Naive thymus-derived CD8-positive, alpha-beta T cell (primary cell): ENCODE data around the gene NPL. TPM values are rescaled to one million over a fixed set of nuclear protein-coding genes. Genes with fewer than 3 reads are reported as not detected.

Experiments used
- ATAC-seq, 2 donors: fragments of 150-1000 bp; cut with Tn5 transposase in 1 of 2; sonication (Bioruptor Pico), chemical (Tn5 transposase) in 1 of 2; 1 replicate in 1 of 2; 2 replicates in 1 of 2; pipeline ENCODE4 v1.10.0; 2021; ENCODE audit warnings: mild to moderate bottlenecking in 2 of 2, moderate library complexity in 2 of 2
- POLR2A ChIA-PET: fragments of 350-600 bp; sonication (Branson Sonifier 250); formaldehyde crosslinking; loops from one replicate; lab custom pipeline; 2021; ENCODE audit warnings: antibody characterized with exemption; lab: Charles Lee
- DNase-seq, 10 donors: peaks; one replicate each; pipeline versions ENCODE4 v3.0.0 to v3.0.0-alpha.2; 2020 to 2022
- H3K27ac Mint-ChIP-seq, 10 donors: one replicate each; pipeline ENCODE4 v1.8.0; 2020 to 2022; ENCODE audit warnings: mild to moderate bottlenecking in 10 of 10, mixed read lengths in 10 of 10, moderate library complexity in 4 of 10, inconsistent platforms in 1 of 10
- H3K27me3 Mint-ChIP-seq, 5 donors: one replicate each; pipeline ENCODE4 v1.8.0; 2021 to 2022; ENCODE audit warnings: mixed read lengths in 5 of 5
- H3K36me3 Mint-ChIP-seq, 3 donors: one replicate each; pipeline ENCODE4 v1.8.0; 2020 to 2022; ENCODE audit warnings: mixed read lengths in 3 of 3, mild to moderate bottlenecking in 2 of 3, inconsistent platforms in 1 of 3
- H3K4me1 Mint-ChIP-seq, 4 donors: one replicate each; pipeline ENCODE4 v1.8.0; 2021 to 2022; ENCODE audit warnings: mixed read lengths in 4 of 4
- H3K4me3 Mint-ChIP-seq, 10 donors: one replicate each; pipeline ENCODE4 v1.8.0; 2020 to 2022; ENCODE audit warnings: mild to moderate bottlenecking in 10 of 10, mixed read lengths in 10 of 10, moderate library complexity in 6 of 10, inconsistent platforms in 1 of 10
- H3K9me3 Mint-ChIP-seq, 9 donors: one replicate each; pipeline ENCODE4 v1.8.0; 2020 to 2022; ENCODE audit warnings: mixed read lengths in 9 of 9, mild to moderate bottlenecking in 3 of 9, inconsistent platforms in 1 of 9, moderate library complexity in 1 of 9
- polyA plus RNA-seq, 3 donors: library from polyadenylated mRNA; unstranded; fragments of 300-500 nt; fragmentation: Illumina TruSeq; gene quantifications; one replicate each; pipeline ENCODE4 v1.2.3, GENCODE V29; 2021
- total RNA-seq, 8 experiments: library from RNA in 2 of 8; stranded (reverse) in 2 of 8; gene quantifications; one replicate each; pipeline ENCODE4 v1.2.3 and lab custom pipeline; 2021 to 2026

Gene NPL
- total and polyA plus RNA-seq, 5 experiments from 2014 or later: 4.0 to 7.7 (median 6.2) TPM

- no peak overlapping the region for H3K4me3 Mint-ChIP-seq
- ATAC-seq (no peak), DNase-seq (no peak)
- H3K27ac Mint-ChIP-seq: no peak overlapping the region
- no peaks in the 10 kb centered on the region for H3K27me3 Mint-ChIP-seq
- POLR2A ChIA-PET: no interaction called here
- H3K36me3 Mint-ChIP-seq: peaks cover 0 to 40% (median 39%) of the 10 kb centered on the region in 3 donors
- H3K4me1 Mint-ChIP-seq: no peaks in the 10 kb centered on the region
- no peaks in the 10 kb centered on the region for H3K9me3 Mint-ChIP-seq
Measured at GRCh38 chr1:182806015-182806678, 16.6 kb downstream of the NPL start.

GRCh38 chr1:182807907-182808306 lies 18.3 kb downstream of the NPL start:
- POLR2A ChIA-PET: no interaction called here
- Mint-ChIP-seq H3K4me1 (no peaks in the 10 kb centered on the region), H3K4me3 (no peak overlapping the region), H3K9me3 (no peaks in the 10 kb centered on the region), H3K27me3 (no peaks in the 10 kb centered on the region), H3K36me3 (peaks cover 0 to 40% (median 39%) of the 10 kb centered on the region in 3 donors), H3K27ac (no peak overlapping the region)
- no peak for ATAC-seq
- DNase-seq: no peak

- ATAC-seq (no peak), DNase-seq (no peak)
- no peaks in the 10 kb centered on the region for H3K27me3 Mint-ChIP-seq
- no peaks in the 10 kb centered on the region for H3K4me1 Mint-ChIP-seq
- H3K36me3 Mint-ChIP-seq: peaks cover 0 to 36% (median 28%) of the 10 kb centered on the region in 3 donors
- POLR2A ChIA-PET: no interaction called here
- H3K4me3 Mint-ChIP-seq: no peak overlapping the region
- H3K27ac Mint-ChIP-seq: no peak overlapping the region
- H3K9me3 Mint-ChIP-seq: no peaks in the 10 kb centered on the region
Measured at GRCh38 chr1:182809414-182809957, 19.9 kb downstream of the NPL start.

- ATAC-seq: no peak
- no peaks in the 10 kb centered on the region for H3K27me3 Mint-ChIP-seq
- POLR2A ChIA-PET: no interaction called here
- no peaks in the 10 kb centered on the region for H3K9me3 Mint-ChIP-seq
- H3K4me3 Mint-ChIP-seq: no peak overlapping the region
- no peak overlapping the region for H3K27ac Mint-ChIP-seq
- H3K4me1 Mint-ChIP-seq: no peaks in the 10 kb centered on the region
- no peak for DNase-seq
- H3K36me3 Mint-ChIP-seq: peaks cover 0 to 33% (median 20%) of the 10 kb centered on the region in 3 donors
Measured at GRCh38 chr1:182811975-182812722, 22.6 kb downstream of the NPL start.

- H3K9me3 Mint-ChIP-seq: no peaks in the 10 kb centered on the region
- ATAC-seq (no peak), DNase-seq (no peak)
- peaks cover 0 to 43% (median 42%) of the 10 kb centered on the region in 3 donors for H3K36me3 Mint-ChIP-seq
- no peaks in the 10 kb centered on the region for H3K27me3 Mint-ChIP-seq
- no peak overlapping the region for H3K4me3 Mint-ChIP-seq
- no peak overlapping the region for H3K27ac Mint-ChIP-seq
- POLR2A ChIA-PET: no interaction called here
- H3K4me1 Mint-ChIP-seq: peaks cover 0 to 3% (median 0%) of the 10 kb centered on the region in 4 donors
Measured at GRCh38 chr1:182816863-182817262, 27.3 kb downstream of the NPL start.

- Mint-ChIP-seq H3K4me3 (no peak overlapping the region), H3K36me3 (peaks cover 0 to 48% (median 42%) of the 10 kb centered on the region in 3 donors)
- POLR2A ChIA-PET: no interaction called here
Measured at GRCh38 chr1:182817802-182818201, 28.2 kb downstream of the NPL start.

GRCh38 chr1:182823220-182823619 lies 33.6 kb downstream of the NPL start:
- peaks cover 0 to 25% (median 18%) of the 10 kb centered on the region in 3 donors for H3K36me3 Mint-ChIP-seq
- no peaks in the 10 kb centered on the region for H3K4me1 Mint-ChIP-seq
- POLR2A ChIA-PET: no interaction called here
- no peak for ATAC-seq
- H3K4me3 Mint-ChIP-seq: no peak overlapping the region
- no peak for DNase-seq
- H3K9me3 Mint-ChIP-seq: no peaks in the 10 kb centered on the region
- H3K27me3 Mint-ChIP-seq: no peaks in the 10 kb centered on the region
- no peak overlapping the region for H3K27ac Mint-ChIP-seq

More at GRCh38 chr1:182817802-182818201, 28.2 kb downstream of the NPL start:
- H3K27ac Mint-ChIP-seq: no peak overlapping the region
- H3K9me3 Mint-ChIP-seq: no peaks in the 10 kb centered on the region
- ATAC-seq (no peak), DNase-seq (no peak)
- H3K4me1 Mint-ChIP-seq: peaks cover 0 to 3% (median 0%) of the 10 kb centered on the region in 4 donors
- no peaks in the 10 kb centered on the region for H3K27me3 Mint-ChIP-seq

GRCh38 chr1:182826892-182827291 lies 37.3 kb downstream of the NPL start:
- ATAC-seq: no peak
- peaks cover 0 to 18% (median 0%) of the 10 kb centered on the region in 3 donors for H3K36me3 Mint-ChIP-seq
- DNase-seq: no peak
- no peak overlapping the region for H3K27ac Mint-ChIP-seq
- H3K9me3 Mint-ChIP-seq: no peaks in the 10 kb centered on the region
- POLR2A ChIA-PET: no interaction called here
- H3K27me3 Mint-ChIP-seq: no peaks in the 10 kb centered on the region
- H3K4me3 Mint-ChIP-seq: no peak overlapping the region
- H3K4me1 Mint-ChIP-seq: peaks cover 0 to 2% (median 0%) of the 10 kb centered on the region in 4 donors

GRCh38 chr1:182829285-182829932 lies 39.8 kb downstream of the NPL start:
- Mint-ChIP-seq H3K4me3 (no peak overlapping the region), H3K9me3 (no peaks in the 10 kb centered on the region), H3K4me1 (peaks cover 0 to 2% (median 0%) of the 10 kb centered on the region in 4 donors), H3K27ac (no peak overlapping the region), H3K27me3 (no peaks in the 10 kb centered on the region), H3K36me3 (peaks cover 0 to 10% (median 0%) of the 10 kb centered on the region in 3 donors)
- POLR2A ChIA-PET: interaction anchor here (1.4 kb wide), 1 partner anchor 10 kb away, joined by 3 read pairs; no protein-coding TSS in a partner anchor
- DNase-seq (no peak), ATAC-seq (no peak)

GRCh38 chr1:182833271-182833670 lies 43.7 kb downstream of the NPL start:
- POLR2A ChIA-PET: no interaction called here

GRCh38 chr1:182834326-182834725 lies 44.8 kb downstream of the NPL start:
- Mint-ChIP-seq H3K27me3 (peaks cover 0 to 3% (median 0%) of the 10 kb centered on the region in 5 donors), H3K36me3 (peaks cover 0 to 4% (median 2%) of the 10 kb centered on the region in 3 donors), H3K9me3 (no peaks in the 10 kb centered on the region), H3K4me1 (peaks cover 2 to 8% (median 7%) of the 10 kb centered on the region in 4 donors), H3K4me3 (no peak overlapping the region), H3K27ac (no peak overlapping the region)
- ATAC-seq: no peak
- POLR2A ChIA-PET: no interaction called here
- DNase-seq: no peak

More at GRCh38 chr1:182833271-182833670, 43.7 kb downstream of the NPL start:
- H3K27ac Mint-ChIP-seq: no peak overlapping the region
- H3K9me3 Mint-ChIP-seq: no peaks in the 10 kb centered on the region
- no peak overlapping the region for H3K4me3 Mint-ChIP-seq
- no peak for ATAC-seq
- peaks cover 0 to 4% (median 0%) of the 10 kb centered on the region in 3 donors for H3K36me3 Mint-ChIP-seq
- H3K27me3 Mint-ChIP-seq: no peaks in the 10 kb centered on the region
- no peak for DNase-seq
- peaks cover 0 to 2% (median under 1%) of the 10 kb centered on the region in 4 donors for H3K4me1 Mint-ChIP-seq

GRCh38 chr1:182835806-182836205 lies 46.2 kb downstream of the NPL start:
- H3K9me3 Mint-ChIP-seq: no peaks in the 10 kb centered on the region
- peaks cover 2 to 12% (median 5%) of the 10 kb centered on the region in 3 donors for H3K36me3 Mint-ChIP-seq
- POLR2A ChIA-PET: no interaction called here
- ATAC-seq: no peak
- no peak overlapping the region for H3K4me3 Mint-ChIP-seq
- no peak for DNase-seq
- H3K27ac Mint-ChIP-seq: peak overlapping the region in 2 of 10 donors; percentile 18 to 36
- peaks cover 11 to 22% (median 16%) of the 10 kb centered on the region in 4 donors for H3K4me1 Mint-ChIP-seq
- peaks cover 0 to 3% (median 0%) of the 10 kb centered on the region in 5 donors for H3K27me3 Mint-ChIP-seq
